Renal cortex interstitium (tissue), 11 donors: ENCODE measurements around the gene SSUH2. TPM values are rescaled to one million over a fixed set of nuclear protein-coding genes. Genes with fewer than 3 reads are reported as not detected.

Experiments used
- DNase-seq, 11 donors: peaks; one replicate each; pipeline ENCODE4 v3.0.0-alpha.2; 2013; ENCODE audit warnings: low read depth in 9 of 11, low spot score in 4 of 11; ENCODE audit errors: extremely low read depth in 1 of 11
- polyA plus RNA-seq, 3 donors: library from polyadenylated mRNA; unstranded; fragments of 120-200 nt; gene quantifications; one replicate each; pipeline ENCODE4 v1.2.1, GENCODE V29; 2013; ENCODE audit not compliant: insufficient read length in 3 of 3

The SSUH2 gene
- polyA plus RNA-seq, 3 donors = 4.8 to 5.0 (median 4.9) TPM

DNA sequence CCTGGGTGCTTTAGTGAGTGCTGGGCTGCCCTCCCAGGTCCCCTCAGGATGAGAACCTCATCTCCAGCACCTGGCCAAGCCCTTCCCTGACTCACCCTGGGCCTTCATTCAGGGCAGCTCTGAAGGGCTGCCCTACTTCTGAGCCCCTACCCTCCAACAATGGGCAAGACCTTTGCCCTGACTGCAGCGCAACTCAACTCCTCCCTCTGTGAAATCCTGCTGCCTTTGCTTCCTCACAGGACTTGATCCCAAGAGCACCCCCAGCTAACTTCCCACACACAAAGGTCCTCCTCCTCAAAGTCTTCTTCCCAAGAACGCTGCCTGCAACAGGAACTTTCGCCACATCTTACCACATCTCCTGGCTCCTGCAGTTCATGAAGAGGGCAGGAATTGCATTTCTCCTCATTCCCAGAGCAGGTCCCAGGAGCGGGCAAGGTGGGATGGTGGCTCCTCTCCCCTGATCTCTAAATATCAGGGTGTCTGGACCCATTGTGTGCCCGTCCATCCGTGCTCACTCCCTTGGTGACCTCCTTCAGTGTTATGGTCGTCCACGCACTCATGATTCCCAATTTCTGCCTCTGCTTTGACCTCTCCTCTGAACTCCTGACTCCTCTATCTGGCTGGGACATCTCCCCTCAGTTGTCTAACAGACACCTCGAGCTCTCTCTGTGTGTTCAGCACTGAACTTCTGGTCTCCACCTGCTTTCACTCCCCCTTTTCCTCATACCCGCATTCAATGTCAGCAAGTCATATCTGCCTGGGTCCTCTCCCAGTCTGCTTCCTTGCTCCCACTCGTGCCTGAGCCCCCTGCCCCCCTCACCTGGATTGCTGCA lies 4.5 kb upstream of the SSUH2 start:
- no peak for DNase-seq

DNA sequence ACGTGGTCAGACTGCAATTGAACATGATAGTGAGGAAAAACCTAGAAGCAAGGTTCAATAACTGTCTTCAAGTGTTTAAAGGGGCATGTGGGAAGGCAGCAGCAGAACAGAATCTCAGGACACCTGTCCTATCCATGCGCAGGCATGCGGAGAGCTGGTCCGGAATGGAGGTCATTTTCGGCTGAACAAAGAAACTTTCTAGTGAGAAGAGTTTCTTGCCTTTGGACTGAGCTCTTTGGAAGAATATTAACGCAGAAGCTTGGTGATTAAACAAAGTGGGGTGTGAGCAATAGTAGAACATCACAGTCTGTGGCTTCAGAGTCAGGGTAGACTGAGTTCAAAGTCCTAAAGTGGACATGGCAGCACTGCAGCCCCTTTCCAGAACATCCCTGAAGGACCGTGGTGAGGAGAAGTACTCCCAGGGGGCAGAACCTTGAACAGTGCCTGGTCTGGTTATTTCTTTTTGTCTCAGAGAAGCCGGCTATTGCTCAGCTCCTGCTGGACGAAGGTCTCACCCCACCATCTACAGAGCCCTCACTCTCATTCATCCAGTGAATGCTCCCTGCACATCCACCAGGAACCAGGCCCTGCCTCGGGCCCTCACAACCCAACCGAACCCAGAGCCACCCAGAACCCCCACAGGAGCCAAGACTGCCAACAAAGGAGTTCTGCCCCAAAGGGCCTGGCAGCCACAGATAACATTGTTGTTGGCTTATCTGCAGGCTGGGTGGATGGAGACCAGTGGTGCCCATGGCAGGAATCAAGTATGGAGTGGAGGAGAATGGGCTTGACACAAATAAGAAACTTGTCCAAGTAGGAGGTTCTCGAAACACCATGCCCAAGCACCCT lies 2.8 kb upstream of the SSUH2 start:
- no peak for DNase-seq

GRCh38 chr3:8646313-8646938 lies 1.8 kb upstream of the SSUH2 start:
- DNase-seq = no peak

DNA sequence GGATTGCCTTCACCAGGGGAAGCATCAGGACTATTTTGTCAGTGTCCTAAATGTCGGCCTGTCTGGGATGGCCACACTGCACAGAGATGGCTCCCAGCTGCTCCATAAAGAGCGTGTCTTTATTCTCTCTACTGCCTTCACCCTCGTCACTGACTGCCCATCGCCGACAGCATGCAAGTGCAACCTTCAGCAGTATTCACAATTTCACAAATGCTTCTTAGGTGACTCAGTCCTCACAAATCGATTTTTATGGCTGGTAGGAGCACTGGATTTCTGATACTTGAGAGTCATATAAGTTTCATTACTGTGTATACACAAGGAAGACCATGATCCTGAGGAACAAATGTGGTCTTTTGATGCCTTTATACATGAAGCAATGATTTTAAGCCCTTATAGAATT lies 1.1 kb upstream of the SSUH2 start:
- no peak for DNase-seq

DNA sequence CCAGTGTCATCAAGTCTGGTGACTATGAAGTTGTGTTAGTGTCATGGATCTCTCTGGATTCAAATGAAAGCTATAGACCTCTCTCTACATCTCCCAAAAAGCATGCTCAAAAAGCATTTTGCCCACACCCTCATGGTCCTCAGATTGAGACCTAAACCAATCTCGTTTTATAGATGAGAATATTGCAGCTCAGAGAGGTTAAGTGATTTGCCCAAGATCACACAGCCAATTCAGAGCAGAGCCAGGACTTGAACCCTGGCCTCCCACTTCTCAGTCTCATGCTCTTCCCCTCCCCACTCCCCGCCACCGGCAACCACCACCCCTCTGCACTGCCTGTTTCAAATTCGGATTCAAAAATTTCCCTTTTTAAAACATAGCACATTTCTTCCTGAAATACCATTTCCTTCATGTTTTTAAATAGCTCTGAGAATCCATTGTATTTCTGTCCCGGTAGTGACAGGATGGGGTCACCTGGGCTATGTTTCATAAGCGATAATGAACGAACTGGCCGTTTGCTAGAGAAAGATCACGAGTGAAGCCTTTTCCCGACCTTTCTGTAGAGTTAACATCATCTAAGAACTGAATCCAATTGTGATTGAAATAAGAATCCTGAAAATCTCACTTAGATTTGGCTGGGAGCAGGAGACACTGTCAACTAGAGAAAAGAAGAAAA lies 769 bp downstream of the SSUH2 start:
- no peak for DNase-seq

GRCh38 chr3:8642001-8642400 lies 2.6 kb downstream of the SSUH2 start:
- DNase-seq = no peak

- no peak for DNase-seq
These were observed 3.1 kb downstream of the SSUH2 start for GRCh38 chr3:8641472-8641871.

GRCh38 chr3:8640223-8640622 lies 4.4 kb downstream of the SSUH2 start:
- DNase-seq = no peak

DNA sequence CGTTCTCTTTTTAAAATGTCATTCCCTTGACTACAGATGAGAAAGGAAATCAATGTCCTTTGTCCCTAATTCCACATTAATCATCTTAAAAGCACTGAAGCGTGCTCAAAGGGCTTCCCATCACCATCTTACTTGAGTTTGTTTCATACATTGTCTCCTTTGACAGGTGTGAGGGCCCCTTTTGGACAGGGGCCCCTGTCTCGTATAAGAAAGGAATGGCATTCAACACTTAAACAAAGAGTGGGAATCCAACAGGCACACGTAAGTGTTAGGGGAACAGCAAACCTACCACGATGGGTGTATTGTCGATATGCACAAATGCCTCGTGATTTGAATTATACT lies 5.0 kb downstream of the SSUH2 start:
- no peak for DNase-seq

DNA sequence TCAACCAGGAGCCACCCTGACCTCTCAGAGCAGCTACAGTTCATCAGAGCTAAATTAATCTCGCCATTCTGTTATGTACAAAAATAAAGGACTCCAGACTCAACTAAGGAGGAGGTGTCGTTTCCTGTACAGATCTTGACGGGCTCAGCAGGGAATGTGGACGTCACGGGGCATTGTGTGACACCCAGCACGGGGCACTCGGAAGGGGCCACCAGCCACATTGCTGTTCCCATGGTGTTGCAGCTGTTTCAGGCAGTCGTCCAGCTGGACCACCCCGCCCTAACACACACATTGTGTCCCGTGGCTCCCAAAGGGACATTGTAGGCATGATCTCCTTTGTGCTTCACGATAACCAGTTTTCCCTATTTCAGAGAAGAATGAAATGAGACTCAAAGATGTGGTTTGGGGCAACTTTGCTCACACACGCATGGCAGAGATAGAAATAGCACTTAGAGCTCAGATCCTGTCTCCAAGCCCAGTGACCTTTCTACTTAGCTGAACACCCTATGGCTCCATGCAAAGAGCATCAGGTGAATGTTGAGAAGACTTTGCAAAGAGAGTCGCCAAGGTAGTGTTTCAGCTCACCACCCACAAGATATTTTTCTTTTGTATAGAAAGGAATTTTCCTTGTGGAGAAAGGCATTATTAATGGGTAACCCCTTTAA lies 5.5 kb downstream of the SSUH2 start:
- no peak for DNase-seq

DNA sequence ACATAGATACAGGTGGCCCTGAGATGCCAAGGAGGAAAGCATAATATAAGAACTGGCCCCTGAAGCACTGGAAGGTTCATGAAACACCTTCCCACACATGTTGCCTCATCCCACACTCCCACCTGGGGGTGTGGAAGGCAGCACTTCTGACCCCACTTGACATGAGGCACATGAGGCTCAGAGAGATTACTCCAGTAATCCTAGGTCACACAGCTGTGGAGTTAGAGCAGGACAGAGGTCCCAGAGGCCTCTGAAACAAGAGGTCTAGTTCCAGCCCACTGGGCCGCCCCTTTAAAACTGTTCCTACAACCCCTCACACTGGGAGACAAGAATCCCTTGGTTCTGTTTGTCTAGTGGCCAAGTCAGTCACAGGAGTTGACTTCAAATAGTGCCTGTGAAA lies 7.2 kb downstream of the SSUH2 start:
- DNase-seq = no peak

GRCh38 chr3:8635631-8636030 lies 9.0 kb downstream of the SSUH2 start:
- no peak for DNase-seq

DNA sequence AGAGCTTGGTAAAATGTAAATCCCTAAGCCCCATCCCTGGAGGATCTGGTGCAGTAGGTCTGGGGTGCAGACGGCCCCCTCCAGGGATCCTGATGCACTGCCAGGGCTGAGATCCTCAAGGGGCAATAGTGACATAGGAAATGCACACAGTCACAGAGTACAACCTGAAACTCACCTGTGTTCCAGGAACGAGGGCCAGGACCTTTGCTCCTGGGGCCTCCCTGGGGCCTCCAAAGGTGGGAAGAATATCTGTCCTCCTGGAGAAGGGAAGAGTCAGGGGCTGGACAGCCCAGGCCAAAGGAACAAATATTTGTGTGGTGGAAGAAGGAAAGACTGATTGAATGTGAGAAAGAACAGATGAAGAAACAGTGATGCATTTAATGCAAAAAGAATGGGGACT lies 9.5 kb downstream of the SSUH2 start:
- no peak for DNase-seq

- no peak for DNase-seq
These were observed 12.0 kb downstream of the SSUH2 start for GRCh38 chr3:8632402-8633237.

GRCh38 chr3:8631661-8632060 lies 12.9 kb downstream of the SSUH2 start:
- DNase-seq = no peak

DNA sequence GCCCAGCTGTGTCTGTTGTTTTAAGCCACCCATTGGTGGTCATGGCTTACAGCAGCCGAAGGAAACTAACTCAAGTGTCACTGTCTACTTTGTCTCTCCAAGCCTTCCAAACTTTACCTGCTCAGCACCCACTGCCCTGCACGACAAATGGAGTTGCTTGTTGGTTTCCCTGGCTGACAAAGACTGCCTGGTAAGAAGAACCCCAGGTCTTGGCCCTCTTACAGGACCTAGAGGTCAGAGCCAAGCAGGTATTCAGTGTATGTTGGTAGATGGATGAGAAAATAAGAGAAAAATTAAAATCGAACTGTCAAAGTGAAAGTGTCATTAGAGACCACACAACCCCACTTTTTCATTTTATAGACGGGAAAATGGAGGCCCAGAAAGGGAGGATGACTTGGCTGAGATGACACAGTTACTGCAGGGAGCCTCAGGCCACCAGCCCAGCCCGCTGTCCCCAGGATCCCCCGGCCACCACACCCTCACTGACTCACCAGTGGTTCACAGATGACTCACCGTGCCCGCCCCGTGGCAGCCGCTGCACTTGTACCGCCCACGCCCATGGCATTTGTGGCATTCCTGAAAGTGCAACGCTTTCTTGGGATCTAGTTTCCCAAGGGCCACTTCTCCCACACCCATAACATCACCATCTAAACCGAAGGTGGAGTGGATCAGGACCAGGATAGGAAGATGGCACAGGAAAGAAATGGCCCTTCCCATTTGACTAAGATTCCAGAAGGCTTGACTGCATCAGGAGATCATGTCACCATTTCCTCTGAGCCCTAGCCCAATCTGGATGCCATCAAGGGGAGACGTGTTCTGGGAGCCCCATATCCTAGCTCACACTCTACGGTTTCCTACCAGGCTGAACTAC lies 15.2 kb downstream of the SSUH2 start:
- DNase-seq = no peak

GRCh38 chr3:8627949-8628348 lies 16.6 kb downstream of the SSUH2 start:
- DNase-seq = no peak
